ENCODE data around the gene ZBTB45.
"Not testable (repeated sequence)": the region's sequence is repeated elsewhere in the genome, so short reads cannot be mapped to it uniquely, and the experiment has no call there.

Gene ZBTB45

DNA sequence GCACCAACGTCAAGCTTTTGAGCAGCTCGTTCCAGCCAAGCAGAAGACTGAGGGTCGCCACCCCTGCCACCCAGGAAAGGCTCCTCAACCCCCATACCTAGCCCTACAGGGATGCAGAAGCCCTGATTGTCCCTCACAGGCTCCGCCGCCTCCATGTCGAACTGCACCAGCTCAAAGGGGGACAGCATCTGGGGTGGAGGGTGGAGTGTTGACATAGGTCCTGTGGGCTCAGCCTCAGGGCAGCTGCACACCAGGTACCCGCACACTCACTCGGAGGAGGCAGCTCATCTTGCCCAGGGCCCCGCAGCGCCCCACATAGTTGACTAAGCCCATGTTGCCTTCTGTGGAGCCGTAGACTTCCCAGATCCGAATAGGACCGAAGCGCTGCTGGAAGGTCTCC lies 19.4 kb downstream of the ZBTB45 start:
- TF ChIP-seq, protein P1, sequence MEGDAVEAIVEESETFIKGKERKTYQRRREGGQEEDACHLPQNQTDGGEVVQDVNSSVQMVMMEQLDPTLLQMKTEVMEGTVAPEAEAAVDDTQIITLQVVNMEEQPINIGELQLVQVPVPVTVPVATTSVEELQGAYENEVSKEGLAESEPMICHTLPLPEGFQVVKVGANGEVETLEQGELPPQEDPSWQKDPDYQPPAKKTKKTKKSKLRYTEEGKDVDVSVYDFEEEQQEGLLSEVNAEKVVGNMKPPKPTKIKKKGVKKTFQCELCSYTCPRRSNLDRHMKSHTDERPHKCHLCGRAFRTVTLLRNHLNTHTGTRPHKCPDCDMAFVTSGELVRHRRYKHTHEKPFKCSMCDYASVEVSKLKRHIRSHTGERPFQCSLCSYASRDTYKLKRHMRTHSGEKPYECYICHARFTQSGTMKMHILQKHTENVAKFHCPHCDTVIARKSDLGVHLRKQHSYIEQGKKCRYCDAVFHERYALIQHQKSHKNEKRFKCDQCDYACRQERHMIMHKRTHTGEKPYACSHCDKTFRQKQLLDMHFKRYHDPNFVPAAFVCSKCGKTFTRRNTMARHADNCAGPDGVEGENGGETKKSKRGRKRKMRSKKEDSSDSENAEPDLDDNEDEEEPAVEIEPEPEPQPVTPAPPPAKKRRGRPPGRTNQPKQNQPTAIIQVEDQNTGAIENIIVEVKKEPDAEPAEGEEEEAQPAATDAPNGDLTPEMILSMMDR (IDR thresholded peaks at IDR 0.05; ENCODE audit: low read depth, low read length), result no peak
- no peak for DNase-seq (ENCODE audit: extremely low read depth, low read depth)

DNA sequence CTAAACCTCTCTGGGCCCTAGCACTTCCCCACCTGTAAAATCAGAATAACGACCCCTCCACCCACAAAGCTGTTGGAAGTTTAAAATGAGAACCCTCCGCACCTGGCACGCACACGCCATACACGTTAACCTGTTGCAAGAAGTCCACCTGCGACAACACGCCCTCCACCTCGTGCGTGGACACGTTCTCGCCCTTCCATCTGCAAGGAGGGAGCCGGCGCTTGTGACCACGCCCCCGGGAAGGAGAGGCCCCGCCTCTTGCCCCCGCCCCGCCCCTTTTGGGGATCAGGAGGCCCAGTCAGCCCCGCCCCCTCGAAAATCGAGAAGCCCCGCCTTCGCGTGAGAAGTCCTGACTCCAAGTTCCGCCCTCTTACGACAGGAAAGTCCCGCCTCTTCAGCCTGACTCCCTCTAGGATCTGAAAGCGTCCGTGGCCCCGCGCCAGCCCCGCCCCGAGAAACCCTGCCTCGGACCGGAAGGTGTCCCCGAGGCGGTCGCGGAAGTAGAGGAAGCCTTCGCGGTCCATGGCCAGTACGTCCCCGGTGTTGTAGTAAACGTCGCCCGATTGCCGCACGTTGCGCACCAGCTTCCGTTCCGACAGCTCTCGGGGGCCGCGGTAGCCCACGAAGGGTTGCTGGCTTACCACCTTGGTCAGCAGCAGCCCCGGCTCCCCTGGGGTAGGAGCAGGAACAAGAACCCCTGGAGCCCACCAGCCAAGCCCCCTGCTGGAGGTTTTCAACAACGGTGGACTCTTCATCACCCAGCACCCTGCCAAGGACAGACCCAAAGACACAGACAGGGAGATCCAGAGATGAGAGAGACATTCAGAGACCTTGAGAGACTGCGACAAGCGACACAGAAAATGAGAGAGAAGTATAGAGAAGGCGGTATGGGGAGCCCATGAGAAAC lies 20.3 kb downstream of the ZBTB45 start:
- DNase-seq (ENCODE audit: extremely low read depth, low read depth), result peak; percentile 98

DNA sequence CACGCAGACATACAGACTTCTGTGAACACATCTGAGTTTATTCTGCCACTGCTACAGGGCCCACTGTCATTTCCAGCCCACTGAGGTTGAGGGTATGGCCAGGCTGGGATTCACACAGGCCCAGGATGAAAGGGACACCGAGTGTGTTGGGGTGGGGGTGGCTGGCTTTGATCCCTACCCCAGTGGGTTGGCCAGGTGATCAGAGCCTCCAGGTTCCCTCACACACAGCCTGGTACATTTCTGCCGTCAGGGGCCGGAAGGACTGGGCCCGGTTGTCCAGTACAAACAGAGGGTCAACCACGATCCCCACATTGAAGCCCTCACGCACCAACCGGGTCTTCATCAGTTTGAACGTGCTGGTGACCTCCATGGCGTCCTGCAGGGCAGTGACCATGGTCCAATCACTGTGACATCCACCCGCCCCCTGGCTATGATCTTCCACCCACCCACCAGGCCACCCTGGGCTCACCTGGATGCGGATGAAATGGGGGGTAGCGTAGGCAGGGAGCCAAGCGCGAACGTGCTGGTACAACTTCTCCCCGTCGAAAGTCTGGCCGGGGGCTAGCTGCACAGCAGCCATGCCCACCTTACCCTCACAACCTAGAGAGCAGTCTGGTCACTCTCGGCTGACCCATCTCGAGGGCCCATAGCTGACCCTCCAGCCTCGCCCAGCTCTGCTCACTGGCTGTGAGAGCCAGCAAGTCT lies 21.1 kb downstream of the ZBTB45 start:
- TF ChIP-seq, protein P1 (IDR thresholded peaks at IDR 0.05; ENCODE audit: low read depth, low read length), result no peak

More for the DNA sequence above, 20.3 kb downstream of the ZBTB45 start:
- TF ChIP-seq, protein P1 (IDR thresholded peaks at IDR 0.05; ENCODE audit: low read depth, low read length), result peak; percentile 41

DNA sequence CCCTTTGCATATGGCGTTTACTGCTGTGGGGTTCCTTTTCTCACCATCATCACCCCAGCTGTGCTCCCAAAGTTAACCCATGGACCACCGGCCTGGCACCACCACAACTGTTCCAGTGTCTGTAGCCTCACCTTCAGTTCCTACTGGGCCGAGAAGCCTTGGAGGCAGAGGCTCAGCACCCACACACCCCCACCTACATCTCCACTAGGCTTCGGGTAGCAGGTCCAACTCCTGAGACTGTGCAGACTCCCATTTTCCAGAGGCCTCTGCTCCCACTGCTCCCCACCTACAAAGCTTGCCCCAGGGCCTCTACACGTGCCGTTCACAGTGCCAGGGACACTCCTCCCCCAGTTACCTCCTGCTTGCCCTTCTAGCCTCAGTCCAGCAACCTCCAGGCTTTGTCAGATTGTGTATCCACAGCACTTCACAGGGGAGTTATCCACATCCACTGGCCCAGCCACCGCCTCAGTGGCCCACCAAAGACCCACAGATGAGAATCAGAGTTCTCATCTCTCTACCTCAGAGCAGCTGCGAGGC lies 21.9 kb downstream of the ZBTB45 start:
- TF ChIP-seq, protein P1 (IDR thresholded peaks at IDR 0.05; ENCODE audit: low read depth, low read length), result no peak
- DNase-seq (ENCODE audit: extremely low read depth, low read depth), result no peak

More for the DNA sequence above, 21.1 kb downstream of the ZBTB45 start:
- DNase-seq (ENCODE audit: extremely low read depth, low read depth), result no peak

DNA sequence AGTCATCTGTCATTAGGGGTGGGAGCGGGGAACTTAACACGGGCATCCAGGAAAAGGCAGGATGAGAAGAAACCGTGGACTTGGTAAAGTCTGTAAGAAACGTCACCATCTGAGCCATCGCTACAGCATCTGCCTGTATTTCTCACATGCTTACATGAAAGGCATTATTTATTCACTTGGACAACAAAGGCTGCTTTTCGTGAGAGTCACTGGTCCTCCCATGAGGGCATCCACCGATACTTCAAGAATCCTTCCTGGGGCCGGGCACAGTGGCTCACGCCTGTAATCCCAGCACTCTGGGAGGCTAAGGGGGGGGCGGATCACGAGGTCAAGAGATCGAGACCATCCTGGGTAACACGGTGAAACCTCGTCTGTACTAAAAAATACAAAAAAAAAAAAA lies 27.3 kb downstream of the ZBTB45 start:
- DNase-seq (ENCODE audit: extremely low read depth, low read depth), result no peak
- TF ChIP-seq, protein P1 (IDR thresholded peaks at IDR 0.05; ENCODE audit: low read depth, low read length), result no peak

DNA sequence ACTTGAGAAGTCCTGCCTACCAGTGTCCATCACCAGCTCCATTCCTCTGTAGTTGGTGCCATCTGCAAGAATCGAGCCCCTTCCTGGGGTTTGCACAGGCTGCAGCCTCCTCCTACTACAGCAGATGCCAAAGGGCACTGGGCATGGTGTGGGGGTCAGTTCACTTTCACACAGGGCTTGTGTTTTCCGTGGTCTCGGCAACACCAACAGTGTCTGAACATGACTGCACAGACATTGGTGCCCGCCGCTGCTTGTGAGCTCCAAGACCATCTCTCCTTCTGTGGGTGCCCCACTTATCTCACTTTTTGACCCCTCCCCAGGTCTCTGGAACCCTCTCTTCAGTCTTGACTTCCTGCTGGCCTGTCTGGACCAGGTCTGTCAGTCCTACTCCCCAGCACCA lies 28.2 kb downstream of the ZBTB45 start:
- DNase-seq (ENCODE audit: extremely low read depth, low read depth), result no peak
- TF ChIP-seq, protein P1 (IDR thresholded peaks at IDR 0.05; ENCODE audit: low read depth, low read length), result no peak

DNA sequence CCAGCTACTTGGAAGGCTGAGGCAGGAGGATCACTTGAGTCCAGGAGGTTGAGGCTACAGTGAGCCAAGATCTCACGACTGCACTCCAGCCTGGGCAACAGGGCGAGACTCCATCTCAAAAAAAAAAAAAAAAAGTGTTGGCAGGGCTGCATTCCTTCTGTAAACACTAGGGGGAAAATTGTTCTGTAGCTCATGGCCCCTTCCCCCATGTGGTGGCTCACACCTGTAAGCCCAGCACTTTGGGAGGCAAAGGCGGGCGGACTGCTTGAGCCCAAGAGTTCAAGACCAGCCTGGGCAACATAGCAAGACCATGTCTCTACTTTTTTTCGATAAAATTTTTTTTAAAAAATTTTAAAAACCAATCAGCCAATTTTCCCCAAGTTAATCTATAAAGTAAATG lies 35.3 kb downstream of the ZBTB45 start:
- DNase-seq (ENCODE audit: extremely low read depth, low read depth), result not testable (repeated sequence)

Measured in AG09319 (cell line).